ENCODE measurements around the gene PLEKHA1.

PLEKHA1 gene

GRCh38 chr10:122348935-122349361 is 25.6 kb upstream of the PLEKHA1 start:
- no peaks in the 10 kb centered on the region for H3K36me3 ChIP-seq (ENCODE audit: insufficient read depth, low read length)
- H3K27ac ChIP-seq (ENCODE audit: low read depth, low read length), result no peak overlapping the region
- H3K9me3 ChIP-seq (ENCODE audit: low read length), result no peaks in the 10 kb centered on the region
- H3K27me3 ChIP-seq (ENCODE audit: control insufficient read depth in 1 of 2, insufficient read depth in 2 of 2, low read length in 2 of 2), result no peaks in the 10 kb centered on the region
- no peak overlapping the region for H3K9ac ChIP-seq (ENCODE audit: low read length)
- H3K4me1 ChIP-seq (ENCODE audit: insufficient read depth, low read length), result no peaks in the 10 kb centered on the region
- no peak overlapping the region for H3K4me3 ChIP-seq (ENCODE audit: low read depth in 1 of 2, low read length in 2 of 2)

GRCh38 chr10:122349758-122350369 is 24.6 kb upstream of the PLEKHA1 start:
- Histone ChIP-seq H3K4me3 (ENCODE audit: low read depth in 1 of 2, low read length in 2 of 2) (no peak overlapping the region), H3K9me3 (ENCODE audit: low read length) (no peaks in the 10 kb centered on the region), H3K27me3 (ENCODE audit: control insufficient read depth in 1 of 2, insufficient read depth in 2 of 2, low read length in 2 of 2) (no peaks in the 10 kb centered on the region), H3K27ac (ENCODE audit: low read depth, low read length) (no peak overlapping the region), H3K36me3 (ENCODE audit: insufficient read depth, low read length) (no peaks in the 10 kb centered on the region), H3K4me1 (ENCODE audit: insufficient read depth, low read length) (no peaks in the 10 kb centered on the region), H3K9ac (ENCODE audit: low read length) (no peak overlapping the region)

- Histone ChIP-seq H3K4me3 (ENCODE audit: low read depth in 1 of 2, low read length in 2 of 2) (no peak overlapping the region), H3K27ac (ENCODE audit: low read depth, low read length) (no peak overlapping the region), H3K4me1 (ENCODE audit: insufficient read depth, low read length) (no peaks in the 10 kb centered on the region), H3K9me3 (ENCODE audit: low read length) (no peaks in the 10 kb centered on the region), H3K9ac (ENCODE audit: low read length) (no peak overlapping the region), H3K27me3 (ENCODE audit: control insufficient read depth in 1 of 2, insufficient read depth in 2 of 2, low read length in 2 of 2) (no peaks in the 10 kb centered on the region), H3K36me3 (ENCODE audit: insufficient read depth, low read length) (no peaks in the 10 kb centered on the region)
Measured at GRCh38 chr10:122350893-122351292, 23.6 kb upstream of the PLEKHA1 start.

- Histone ChIP-seq H3K36me3 (ENCODE audit: insufficient read depth, low read length) (no peaks in the 10 kb centered on the region), H3K4me3 (ENCODE audit: low read depth in 1 of 2, low read length in 2 of 2) (no peak overlapping the region), H3K9me3 (ENCODE audit: low read length) (no peaks in the 10 kb centered on the region), H3K27me3 (ENCODE audit: control insufficient read depth in 1 of 2, insufficient read depth in 2 of 2, low read length in 2 of 2) (no peaks in the 10 kb centered on the region), H3K4me1 (ENCODE audit: insufficient read depth, low read length) (no peaks in the 10 kb centered on the region), H3K9ac (ENCODE audit: low read length) (no peak overlapping the region), H3K27ac (ENCODE audit: low read depth, low read length) (no peak overlapping the region)
Measured at GRCh38 chr10:122352817-122353525, 21.5 kb upstream of the PLEKHA1 start.

- H3K9ac ChIP-seq (ENCODE audit: low read length), result no peak overlapping the region
- H3K4me1 ChIP-seq (ENCODE audit: insufficient read depth, low read length), result no peaks in the 10 kb centered on the region
- no peaks in the 10 kb centered on the region for H3K27me3 ChIP-seq (ENCODE audit: control insufficient read depth in 1 of 2, insufficient read depth in 2 of 2, low read length in 2 of 2)
- H3K4me3 ChIP-seq (ENCODE audit: low read depth in 1 of 2, low read length in 2 of 2), result no peak overlapping the region
- H3K9me3 ChIP-seq (ENCODE audit: low read length), result no peaks in the 10 kb centered on the region
- no peak overlapping the region for H3K27ac ChIP-seq (ENCODE audit: low read depth, low read length)
- no peaks in the 10 kb centered on the region for H3K36me3 ChIP-seq (ENCODE audit: insufficient read depth, low read length)
Measured at GRCh38 chr10:122354383-122354782, 20.1 kb upstream of the PLEKHA1 start.

GRCh38 chr10:122357685-122358084 is 16.8 kb upstream of the PLEKHA1 start:
- no peak overlapping the region for H3K4me3 ChIP-seq (ENCODE audit: low read depth in 1 of 2, low read length in 2 of 2)
- H3K9ac ChIP-seq (ENCODE audit: low read length), result no peak overlapping the region
- no peaks in the 10 kb centered on the region for H3K9me3 ChIP-seq (ENCODE audit: low read length)
- H3K36me3 ChIP-seq (ENCODE audit: insufficient read depth, low read length), result no peaks in the 10 kb centered on the region
- H3K27ac ChIP-seq (ENCODE audit: low read depth, low read length), result no peak overlapping the region
- no peaks in the 10 kb centered on the region for H3K4me1 ChIP-seq (ENCODE audit: insufficient read depth, low read length)
- no peaks in the 10 kb centered on the region for H3K27me3 ChIP-seq (ENCODE audit: control insufficient read depth in 1 of 2, insufficient read depth in 2 of 2, low read length in 2 of 2)

DNA sequence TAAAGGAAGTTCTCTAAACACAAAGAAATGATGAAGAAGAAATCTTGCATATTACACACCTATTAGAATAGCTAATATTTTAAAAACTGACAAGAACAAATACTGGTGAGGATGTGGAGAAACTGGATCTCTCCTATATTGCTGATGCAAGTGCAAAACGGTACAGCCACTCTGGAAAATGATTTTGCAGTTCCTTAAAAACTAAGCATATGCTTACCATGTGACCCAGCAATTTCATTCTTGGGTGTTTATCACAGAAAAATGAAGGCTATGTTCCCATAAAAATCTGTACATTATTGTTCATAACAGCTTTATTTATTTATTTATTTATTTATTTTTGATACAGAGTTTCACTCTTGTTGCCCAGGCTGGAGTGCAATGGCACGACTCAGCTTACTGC is 14.9 kb upstream of the PLEKHA1 start:
- Histone ChIP-seq H3K9me3 (ENCODE audit: low read length) (no peaks in the 10 kb centered on the region), H3K4me3 (ENCODE audit: low read depth in 1 of 2, low read length in 2 of 2) (no peak overlapping the region), H3K27me3 (ENCODE audit: control insufficient read depth in 1 of 2, insufficient read depth in 2 of 2, low read length in 2 of 2) (no peaks in the 10 kb centered on the region), H3K4me1 (ENCODE audit: insufficient read depth, low read length) (peaks cover 9% of the 10 kb centered on the region), H3K9ac (ENCODE audit: low read length) (no peak overlapping the region), H3K36me3 (ENCODE audit: insufficient read depth, low read length) (no peaks in the 10 kb centered on the region), H3K27ac (ENCODE audit: low read depth, low read length) (no peak overlapping the region)

DNA sequence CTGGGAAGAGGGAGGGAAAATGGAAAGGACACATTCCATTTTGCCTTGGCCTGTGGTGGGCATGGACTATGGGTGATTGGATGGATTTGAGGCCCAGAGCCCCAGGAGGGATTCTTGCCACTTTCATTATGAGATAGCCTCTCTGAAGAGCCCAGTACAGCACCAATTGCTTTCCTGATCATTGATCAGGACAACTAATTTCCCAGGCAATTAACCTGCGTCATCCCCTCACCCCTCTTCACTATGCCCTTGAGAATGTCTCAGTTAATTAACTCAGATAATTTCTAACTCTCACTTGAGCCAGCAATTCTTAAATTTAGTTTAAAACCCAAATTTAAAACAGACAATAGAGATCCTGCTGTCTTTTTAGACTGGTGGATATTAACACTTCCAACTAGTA is 13.5 kb upstream of the PLEKHA1 start:
- no peak overlapping the region for H3K27ac ChIP-seq (ENCODE audit: low read depth, low read length)
- H3K27me3 ChIP-seq (ENCODE audit: control insufficient read depth in 1 of 2, insufficient read depth in 2 of 2, low read length in 2 of 2), result no peaks in the 10 kb centered on the region
- no peak overlapping the region for H3K4me3 ChIP-seq (ENCODE audit: low read depth in 1 of 2, low read length in 2 of 2)
- no peaks in the 10 kb centered on the region for H3K36me3 ChIP-seq (ENCODE audit: insufficient read depth, low read length)
- peaks cover 11% of the 10 kb centered on the region for H3K4me1 ChIP-seq (ENCODE audit: insufficient read depth, low read length)
- H3K9ac ChIP-seq (ENCODE audit: low read length), result no peak overlapping the region
- no peaks in the 10 kb centered on the region for H3K9me3 ChIP-seq (ENCODE audit: low read length)

DNA sequence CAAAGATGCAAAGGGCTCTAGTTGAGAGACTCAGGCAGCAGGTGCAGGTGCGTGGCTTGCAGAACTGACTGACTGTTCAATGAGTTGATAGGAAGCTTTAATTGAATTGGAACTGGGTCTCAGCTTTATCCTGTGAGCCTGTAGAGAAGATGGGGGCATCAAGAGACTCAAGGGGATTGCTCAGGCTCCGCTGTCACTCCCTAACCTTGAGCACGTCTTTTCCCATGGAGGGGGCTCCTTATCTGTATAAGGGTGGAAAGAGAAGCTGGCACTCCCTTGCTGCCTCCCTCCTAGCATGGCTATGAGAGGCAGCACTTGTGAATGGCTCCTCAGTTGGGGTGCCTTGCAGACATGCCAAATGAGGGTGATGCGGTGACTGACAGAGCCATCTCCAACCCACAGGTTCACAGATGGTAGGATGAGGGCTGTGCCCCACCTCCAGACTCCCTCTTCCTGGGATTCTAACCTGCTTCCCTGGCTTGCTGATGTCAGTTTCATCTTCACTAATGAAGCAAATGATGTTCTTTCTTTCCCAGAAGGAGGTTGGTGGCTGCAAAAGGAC is 12.4 kb upstream of the PLEKHA1 start:
- no peak overlapping the region for H3K27ac ChIP-seq (ENCODE audit: low read depth, low read length)
- no peaks in the 10 kb centered on the region for H3K36me3 ChIP-seq (ENCODE audit: insufficient read depth, low read length)
- H3K9me3 ChIP-seq (ENCODE audit: low read length), result no peaks in the 10 kb centered on the region
- H3K4me1 ChIP-seq (ENCODE audit: insufficient read depth, low read length), result peaks cover 11% of the 10 kb centered on the region
- H3K9ac ChIP-seq (ENCODE audit: low read length), result no peak overlapping the region
- no peaks in the 10 kb centered on the region for H3K27me3 ChIP-seq (ENCODE audit: control insufficient read depth in 1 of 2, insufficient read depth in 2 of 2, low read length in 2 of 2)
- H3K4me3 ChIP-seq (ENCODE audit: low read depth in 1 of 2, low read length in 2 of 2), result no peak overlapping the region

DNA sequence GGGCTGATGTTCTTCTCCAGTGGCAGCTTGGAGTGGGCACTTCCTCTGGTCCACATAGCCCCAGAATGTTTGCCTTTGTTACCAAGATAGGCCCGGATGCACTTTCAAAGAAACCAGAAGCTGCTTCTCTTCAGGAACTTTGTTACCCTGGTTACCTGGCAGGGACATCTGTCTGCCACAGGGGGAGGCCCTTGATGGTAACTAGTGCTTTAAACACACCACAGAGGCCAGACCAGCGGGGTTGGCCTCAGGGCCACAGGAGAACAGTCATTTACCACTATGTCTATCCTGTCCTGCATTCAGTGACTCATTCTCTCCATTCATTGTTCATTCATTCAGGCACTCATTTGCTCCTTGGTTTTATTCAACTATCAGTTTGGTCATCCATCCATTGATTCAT is 11.9 kb upstream of the PLEKHA1 start:
- Histone ChIP-seq H3K27ac (ENCODE audit: low read depth, low read length) (no peak overlapping the region), H3K27me3 (ENCODE audit: control insufficient read depth in 1 of 2, insufficient read depth in 2 of 2, low read length in 2 of 2) (no peaks in the 10 kb centered on the region), H3K4me3 (ENCODE audit: low read depth in 1 of 2, low read length in 2 of 2) (no peak overlapping the region), H3K4me1 (ENCODE audit: insufficient read depth, low read length) (peaks cover 11% of the 10 kb centered on the region), H3K36me3 (ENCODE audit: insufficient read depth, low read length) (no peaks in the 10 kb centered on the region), H3K9me3 (ENCODE audit: low read length) (no peaks in the 10 kb centered on the region), H3K9ac (ENCODE audit: low read length) (no peak overlapping the region)

DNA sequence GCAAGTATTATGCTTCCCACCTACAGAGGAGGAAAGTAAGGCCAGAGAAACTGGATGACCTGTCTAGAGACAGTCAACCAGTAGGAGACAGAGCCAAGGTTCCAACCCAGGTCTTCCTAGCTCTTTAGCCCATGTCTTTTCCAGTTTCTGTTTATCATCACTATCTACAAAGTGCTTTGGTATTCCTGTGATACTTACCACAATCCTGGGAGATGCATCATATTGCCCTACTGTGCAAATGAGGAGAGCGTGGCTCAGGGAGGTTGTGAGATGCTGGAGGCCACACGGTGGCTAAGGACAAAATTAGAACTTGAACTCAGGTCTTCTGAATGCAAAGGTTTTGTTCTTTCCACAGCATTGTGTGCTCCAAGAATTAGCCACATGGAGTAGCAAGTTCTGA is 11.2 kb upstream of the PLEKHA1 start:
- H3K9me3 ChIP-seq (ENCODE audit: low read length), result no peaks in the 10 kb centered on the region
- H3K4me3 ChIP-seq (ENCODE audit: low read depth in 1 of 2, low read length in 2 of 2), result no peak overlapping the region
- no peak overlapping the region for H3K27ac ChIP-seq (ENCODE audit: low read depth, low read length)
- no peaks in the 10 kb centered on the region for H3K36me3 ChIP-seq (ENCODE audit: insufficient read depth, low read length)
- no peaks in the 10 kb centered on the region for H3K27me3 ChIP-seq (ENCODE audit: control insufficient read depth in 1 of 2, insufficient read depth in 2 of 2, low read length in 2 of 2)
- H3K4me1 ChIP-seq (ENCODE audit: insufficient read depth, low read length), result peaks cover 11% of the 10 kb centered on the region
- no peak overlapping the region for H3K9ac ChIP-seq (ENCODE audit: low read length)

All from muscle layer of colon (tissue), 2 donors.